K562 (cell line): ENCODE data around the gene RBFOX2. TPM values are rescaled to one million over a fixed set of nuclear protein-coding genes. Genes with fewer than 3 reads are reported as not detected.

ENCODE experiments used
- ATAC-seq: fragments of 200-7000 bp; cut with Tn5 transposase; 3 replicates; pipeline ENCODE4 v1.9.1; 2020; ENCODE audit warnings: moderate library complexity
- BruUV-seq: library from RNA; stranded (reverse); fragments of 400-500 nt; replicated peaks from 2 replicates; lab custom pipeline; 2021; lab: Mats Ljungman, UMichigan
- CTCF ChIA-PET: fragments of 300-600 bp; formaldehyde crosslinking; extraction: SDS; loops from one replicate; lab custom pipeline; 2021; ENCODE audit warnings: low intra/inter-chr PET ratio; lab: Yijun Ruan, JAX
- POLR2A ChIA-PET: fragments of 300-600, 350-650 bp; sonication (Branson Sonifier 250); formaldehyde crosslinking; extraction: SDS; loops from one replicate; lab custom pipeline; 2021; ENCODE audit warnings: antibody characterized with exemption, inconsistent platforms; lab: Yijun Ruan, JAX
- DNase-seq, 4 experiments: peaks; one replicate each; pipeline versions ENCODE4 v3.0.0 to v3.0.0-alpha.2; 2011 to 2018; ENCODE audit warnings: low spot score in 3 of 4, mixed read lengths in 3 of 4; ENCODE audit errors: extremely low read depth in 1 of 4
- FAIRE-seq: peaks from 2 replicates; lab custom pipeline; 2011; peaks lifted over from hg19 to GRCh38; lab: Jason Lieb, UNC
- H2AFZ ChIP-seq: 2 replicates; pipeline ENCODE4 v1.6.0; 2011; ENCODE audit warnings: low read depth, low read length, control low read depth, inconsistent platforms
- H3K27ac ChIP-seq: fragments of 200-600 bp; 3 replicates; pipeline ENCODE4 v1.8.0; 2011; ENCODE audit warnings: low read depth, mild to moderate bottlenecking, control low read depth, inconsistent platforms, low read length, moderate library complexity, mixed read lengths; ENCODE audit errors: extremely low read depth
- H3K27me3 ChIP-seq, 2 experiments: fragments of 300-600 bp in 1 of 2; 2 replicates in 1 of 2; 3 replicates in 1 of 2; pipeline versions ENCODE4 v1.6.0 to v1.8.0; 2011; ENCODE audit warnings: inconsistent platforms in 2 of 2, low read length in 2 of 2, mild to moderate bottlenecking in 1 of 2, mixed read lengths in 1 of 2, moderate library complexity in 1 of 2; ENCODE audit not compliant: control insufficient read depth in 2 of 2, insufficient read depth in 2 of 2
- H3K36me3 ChIP-seq: fragments of 300-600 bp; 3 replicates; pipeline ENCODE4 v1.8.0; 2011; ENCODE audit warnings: mild to moderate bottlenecking, low read length, inconsistent platforms; ENCODE audit not compliant: control insufficient read depth, insufficient read depth
- H3K4me1 ChIP-seq, 2 experiments: fragments of 200-600 bp in 1 of 2; replicated peaks in 1 of 2; 2 replicates in 1 of 2; 3 replicates in 1 of 2; pipeline versions ENCODE4 v1.5.1 to v1.8.0; 2011; ENCODE audit warnings: inconsistent platforms in 2 of 2, low read length in 2 of 2, mild to moderate bottlenecking in 1 of 2, mixed read lengths in 1 of 2, moderate library complexity in 1 of 2; ENCODE audit not compliant: control insufficient read depth in 2 of 2, insufficient read depth in 2 of 2
- H3K4me2 ChIP-seq: 2 replicates; pipeline ENCODE4 v1.6.1; 2011; ENCODE audit warnings: low read length, control low read depth, inconsistent platforms, mixed read lengths; ENCODE audit not compliant: insufficient read depth
- H3K4me3 ChIP-seq: fragments of 200-600 bp; sonication (generic), shearing (Covaris generic); 2 replicates; pipeline ENCODE4 v1.5.1; 2016; ENCODE audit warnings: control low read depth, inconsistent platforms
- H3K79me2 ChIP-seq: fragments of 200-600 bp; 3 replicates; pipeline ENCODE4 v1.8.0; 2011; ENCODE audit warnings: low read length, inconsistent platforms; ENCODE audit not compliant: control insufficient read depth, insufficient read depth
- H3K9ac ChIP-seq, 2 experiments: 2 replicates each; pipeline versions ENCODE4 v1.6.0 to v1.6.1; 2011; ENCODE audit warnings: low read depth in 2 of 2, low read length in 2 of 2, control low read depth in 1 of 2, inconsistent platforms in 1 of 2, mild to moderate bottlenecking in 1 of 2, mixed read lengths in 1 of 2; ENCODE audit not compliant: insufficient read depth in 1 of 2
- H3K9me1 ChIP-seq: one replicate; pipeline ENCODE4 v1.6.0; 2011; ENCODE audit warnings: inconsistent platforms, mild to moderate bottlenecking, low read length, moderate library complexity; ENCODE audit not compliant: control insufficient read depth, insufficient read depth
- H3K9me3 ChIP-seq: replicated peaks from 2 replicates; pipeline ENCODE4 v1.5.1; 2011; ENCODE audit warnings: low read depth, low read length, inconsistent platforms; ENCODE audit not compliant: control insufficient read depth, insufficient read depth
- H4K20me1 ChIP-seq: replicated peaks from 2 replicates; pipeline ENCODE4 v1.6.1; 2011; ENCODE audit warnings: low read length, inconsistent platforms, mixed read lengths; ENCODE audit not compliant: control insufficient read depth, insufficient read depth
- FUS ChIP-seq: fragments of 200-400 bp; formaldehyde crosslinking; optimal IDR thresholded peaks from 2 replicates; pipeline ENCODE3; 2017; ENCODE audit warnings: low read depth, low read length
- IRF9 ChIP-seq: fragments of 450-650 bp; IDR thresholded peaks from 2 replicates; pipeline ENCODE4 v1.6.1; 2016; ENCODE audit warnings: missing biosample characterization, missing genetic modification characterization
- MIER1 ChIP-seq: fragments of 450-650 bp; IDR thresholded peaks from 2 replicates; pipeline ENCODE4 v1.6.1; 2016; ENCODE audit warnings: antibody characterized with exemption, mild to moderate bottlenecking, low read depth
- NFXL1 ChIP-seq: fragments of 450-650 bp; formaldehyde crosslinking; IDR thresholded peaks from 2 replicates; pipeline ENCODE4 v1.4.0; 2021; ENCODE audit warnings: mild to moderate bottlenecking
- TBL1XR1 ChIP-seq, 2 experiments: IDR thresholded peaks; 2 replicates each; pipeline ENCODE4 v1.6.1; 2012; ENCODE audit warnings: improper control_type of control experiment in 2 of 2, low read length in 2 of 2, mild to moderate bottlenecking in 1 of 2
- ZFP1 ChIP-seq: fragments of 450-650 bp; formaldehyde crosslinking; IDR thresholded peaks from 2 replicates; pipeline ENCODE4 v1.4.0; 2020; ENCODE audit warnings: mild to moderate bottlenecking, mixed read lengths
- ZNF134 ChIP-seq: fragments of 250-450 bp; sonication (Bioruptor Pico); conservative IDR thresholded peaks from 2 replicates; pipeline ENCODE4 v1.4.0; 2020
- ZNF384 ChIP-seq: IDR thresholded peaks from 2 replicates; pipeline ENCODE4 v1.6.1; 2012; ENCODE audit warnings: low read depth, low read length, improper control_type of control experiment
- WGBS: fragments of 100-300 bp; shearing (Covaris generic); methylation state at CpG from one replicate; pipeline ENCODE4 v1.1.6; 2016; ENCODE audit warnings: low coverage, mixed read lengths; ENCODE audit not compliant: insufficient coverage; ENCODE audit errors: missing lambda C conversion rate; 5-methylcytosine and 5-hydroxymethylcytosine counted together
- in situ Hi-C: fragments of 300-500 bp; cut with MboI; formaldehyde crosslinking; loops from 4 replicates; pipeline ENCODE4 v1.15.0; 2018; ENCODE audit warnings: inconsistent platforms, mixed read lengths
- intact Hi-C: fragments of 100-400 bp; cut with micrococcal nuclease; formaldehyde crosslinking; loops from 2 replicates; pipeline ENCODE4 v1.14.2; 2022
- polyA plus RNA-seq, 8 experiments: library from polyadenylated mRNA; depleted of rRNA in 4 of 8; stranded (reverse) in 5 of 8; unstranded in 3 of 8; fragments of >200 nt; fragmentation: Nextera tagmentation in 2 of 8; fragmentation: Illumina TruSeq in 1 of 8; extraction: Ambion mirVana in 2 of 8; extraction: Trizol in 1 of 8; gene quantifications; 2 replicates each; pipeline versions ENCODE4 v1.2.1 to v1.2.3, GENCODE V29; 2011 to 2014; ENCODE audit warnings: inconsistent platforms in 1 of 8, missing spikeins in 1 of 8
- total RNA-seq, 7 experiments: library from RNA; depleted of rRNA in 6 of 7; stranded (reverse); fragments of >200 nt in 6 of 7; fragmentation: Illumina TruSeq in 2 of 7; extraction: Trizol in 2 of 7; gene quantifications; 2 replicates each; pipeline versions ENCODE4 v1.2.1 to v1.2.3, GENCODE V29; 2011 to 2021; ENCODE audit warnings: low replicate concordance in 1 of 7
- TF ChIP-seq, protein P1 (sequence below): sonication (generic); formaldehyde crosslinking; IDR thresholded peaks from 2 replicates; pipeline ENCODE4 v1.8.0; 2022; ENCODE audit warnings: mild to moderate bottlenecking, low read depth, missing genetic modification reagents
- TF ChIP-seq, protein P2 (sequence below): fragments of 450-650 bp; formaldehyde crosslinking; conservative IDR thresholded peaks from 2 replicates; pipeline ENCODE4 v1.4.0; 2022; ENCODE audit warnings: mild to moderate bottlenecking, missing genetic modification characterization
- TF ChIP-seq, protein P3 (sequence below): fragments of 200-800 bp; sonication (Bioruptor generic); IDR thresholded peaks from 2 replicates; pipeline ENCODE4 v1.6.1; 2017; ENCODE audit warnings: missing genetic modification characterization, missing compliant biosample characterization

The RBFOX2 gene
- total and polyA plus RNA-seq, 9 of the 15 experiments (the other 6 are each of a cell fraction or from before 2014, with no cell fraction given), result 5.8 to 24.8 (median 14.2) TPM

- Histone ChIP-seq H3K27me3 (no peaks in the 10 kb centered on the region), H3K36me3 (no peaks in the 10 kb centered on the region), H3K9ac (no peak overlapping the region), H4K20me1 (no peaks in the 10 kb centered on the region), H3K4me3 (no peak overlapping the region), H3K27ac (no peak overlapping the region), H3K9me3 (no peaks in the 10 kb centered on the region)
- in situ Hi-C loops, result no loop called here
- no TSS peak for BruUV-seq
- POLR2A ChIA-PET, result no interaction called here
- CTCF ChIA-PET, result no interaction called here
- intact Hi-C loops, result no loop called here
- FAIRE-seq (no peak), ATAC-seq (no peak), DNase-seq (no peak)
- 58% methylated on average over 1 of the region's 1 CpG for WGBS
- TF ChIP-seq, protein P1, sequence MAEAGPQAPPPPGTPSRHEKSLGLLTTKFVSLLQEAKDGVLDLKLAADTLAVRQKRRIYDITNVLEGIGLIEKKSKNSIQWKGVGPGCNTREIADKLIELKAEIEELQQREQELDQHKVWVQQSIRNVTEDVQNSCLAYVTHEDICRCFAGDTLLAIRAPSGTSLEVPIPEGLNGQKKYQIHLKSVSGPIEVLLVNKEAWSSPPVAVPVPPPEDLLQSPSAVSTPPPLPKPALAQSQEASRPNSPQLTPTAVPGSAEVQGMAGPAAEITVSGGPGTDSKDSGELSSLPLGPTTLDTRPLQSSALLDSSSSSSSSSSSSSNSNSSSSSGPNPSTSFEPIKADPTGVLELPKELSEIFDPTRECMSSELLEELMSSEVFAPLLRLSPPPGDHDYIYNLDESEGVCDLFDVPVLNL (CRISPR knock-in tag), result no peak
- TF ChIP-seq FUS (no peak), MIER1 (no peak), ZNF384 (no peak), IRF9 (tag) (no peak), ZFP1 (CRISPR knock-in tag) (no peak), ZNF134 (CRISPR knock-in tag) (no peak), NFXL1 (CRISPR knock-in tag) (no peak), TBL1XR1 (IDR thresholded peaks at IDR 0.05; ENCODE audit: low read length in 2 of 2) (no peak)
- TF ChIP-seq, protein P2, sequence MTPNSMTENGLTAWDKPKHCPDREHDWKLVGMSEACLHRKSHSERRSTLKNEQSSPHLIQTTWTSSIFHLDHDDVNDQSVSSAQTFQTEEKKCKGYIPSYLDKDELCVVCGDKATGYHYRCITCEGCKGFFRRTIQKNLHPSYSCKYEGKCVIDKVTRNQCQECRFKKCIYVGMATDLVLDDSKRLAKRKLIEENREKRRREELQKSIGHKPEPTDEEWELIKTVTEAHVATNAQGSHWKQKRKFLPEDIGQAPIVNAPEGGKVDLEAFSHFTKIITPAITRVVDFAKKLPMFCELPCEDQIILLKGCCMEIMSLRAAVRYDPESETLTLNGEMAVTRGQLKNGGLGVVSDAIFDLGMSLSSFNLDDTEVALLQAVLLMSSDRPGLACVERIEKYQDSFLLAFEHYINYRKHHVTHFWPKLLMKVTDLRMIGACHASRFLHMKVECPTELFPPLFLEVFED (CRISPR knock-in tag), result no peak
- TF ChIP-seq, protein P3, sequence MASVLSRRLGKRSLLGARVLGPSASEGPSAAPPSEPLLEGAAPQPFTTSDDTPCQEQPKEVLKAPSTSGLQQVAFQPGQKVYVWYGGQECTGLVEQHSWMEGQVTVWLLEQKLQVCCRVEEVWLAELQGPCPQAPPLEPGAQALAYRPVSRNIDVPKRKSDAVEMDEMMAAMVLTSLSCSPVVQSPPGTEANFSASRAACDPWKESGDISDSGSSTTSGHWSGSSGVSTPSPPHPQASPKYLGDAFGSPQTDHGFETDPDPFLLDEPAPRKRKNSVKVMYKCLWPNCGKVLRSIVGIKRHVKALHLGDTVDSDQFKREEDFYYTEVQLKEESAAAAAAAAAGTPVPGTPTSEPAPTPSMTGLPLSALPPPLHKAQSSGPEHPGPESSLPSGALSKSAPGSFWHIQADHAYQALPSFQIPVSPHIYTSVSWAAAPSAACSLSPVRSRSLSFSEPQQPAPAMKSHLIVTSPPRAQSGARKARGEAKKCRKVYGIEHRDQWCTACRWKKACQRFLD (CRISPR knock-in tag), result no peak
- TF ChIP-seq, all 486 proteins: peak for 0
- Histone ChIP-seq H2AFZ (no peak overlapping the region), H3K9me1 (no peaks in the 10 kb centered on the region), H3K4me1 (no peaks in the 10 kb centered on the region; a peak in 1 of 5 replicates), H3K79me2 (no peaks in the 10 kb centered on the region), H3K4me2 (no peak overlapping the region)
These were observed 209.2 kb downstream of the RBFOX2 start for GRCh38 chr22:35819421-35819820.
